Measurements from ENCODE around the gene FRAS1.

FRAS1 gene

DNA sequence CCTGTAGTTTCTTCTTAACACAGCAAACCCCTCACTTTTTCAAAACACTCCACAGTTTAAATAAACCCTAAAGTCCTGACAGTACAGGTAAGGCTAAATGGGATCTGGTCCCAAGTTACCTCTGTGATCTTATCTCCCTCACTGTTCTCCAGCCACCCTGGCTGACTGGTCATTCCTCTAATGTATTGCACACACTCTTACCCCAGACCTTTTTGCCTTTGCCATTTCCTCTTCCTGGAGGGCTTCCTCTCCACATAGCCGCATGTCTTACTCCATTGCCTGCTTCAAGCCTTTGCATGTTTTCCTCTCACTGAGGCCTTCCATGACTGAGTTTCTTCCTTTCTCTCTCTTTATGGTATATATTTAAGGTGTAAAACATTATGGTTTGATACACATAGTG lies 474.9 kb downstream of the FRAS1 start:
- no peak overlapping the region for H3K4me3 ChIP-seq (ENCODE audit: low read depth, low read length)
- TF ChIP-seq, protein P1, sequence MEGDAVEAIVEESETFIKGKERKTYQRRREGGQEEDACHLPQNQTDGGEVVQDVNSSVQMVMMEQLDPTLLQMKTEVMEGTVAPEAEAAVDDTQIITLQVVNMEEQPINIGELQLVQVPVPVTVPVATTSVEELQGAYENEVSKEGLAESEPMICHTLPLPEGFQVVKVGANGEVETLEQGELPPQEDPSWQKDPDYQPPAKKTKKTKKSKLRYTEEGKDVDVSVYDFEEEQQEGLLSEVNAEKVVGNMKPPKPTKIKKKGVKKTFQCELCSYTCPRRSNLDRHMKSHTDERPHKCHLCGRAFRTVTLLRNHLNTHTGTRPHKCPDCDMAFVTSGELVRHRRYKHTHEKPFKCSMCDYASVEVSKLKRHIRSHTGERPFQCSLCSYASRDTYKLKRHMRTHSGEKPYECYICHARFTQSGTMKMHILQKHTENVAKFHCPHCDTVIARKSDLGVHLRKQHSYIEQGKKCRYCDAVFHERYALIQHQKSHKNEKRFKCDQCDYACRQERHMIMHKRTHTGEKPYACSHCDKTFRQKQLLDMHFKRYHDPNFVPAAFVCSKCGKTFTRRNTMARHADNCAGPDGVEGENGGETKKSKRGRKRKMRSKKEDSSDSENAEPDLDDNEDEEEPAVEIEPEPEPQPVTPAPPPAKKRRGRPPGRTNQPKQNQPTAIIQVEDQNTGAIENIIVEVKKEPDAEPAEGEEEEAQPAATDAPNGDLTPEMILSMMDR (IDR thresholded peaks at IDR 0.05; ENCODE audit: low read depth, low read length), result no peak
- H3K9me3 ChIP-seq, result no peaks in the 10 kb centered on the region; the same call in 1 of the 2 replicates
- peaks cover 10% of the 10 kb centered on the region; the same call in 1 of the 2 replicates for H3K36me3 ChIP-seq
- H3K4me1 ChIP-seq, result no peaks in the 10 kb centered on the region
- H3K27me3 ChIP-seq, result no peaks in the 10 kb centered on the region
- DNase-seq, result no peak

DNA sequence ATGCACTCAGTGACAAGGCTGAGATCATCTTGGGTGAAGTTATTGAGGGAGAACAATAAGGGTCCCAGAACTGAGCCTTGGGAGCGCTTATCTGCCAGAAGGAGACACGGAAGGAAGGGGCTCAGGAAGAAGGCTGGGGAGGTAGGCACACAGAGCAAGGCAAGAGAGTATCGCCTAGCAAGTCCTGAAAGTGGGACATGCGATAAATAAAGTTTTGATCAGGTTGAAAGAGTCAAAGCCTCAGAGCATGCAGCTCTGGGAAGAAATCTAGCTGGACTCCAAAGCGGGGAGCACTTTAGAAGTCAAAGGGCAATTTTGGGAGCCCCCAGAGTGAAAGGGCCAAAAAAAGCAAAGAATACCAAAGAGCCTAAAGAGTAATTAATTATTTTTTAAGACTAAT lies 476.7 kb downstream of the FRAS1 start:
- DNase-seq, result no peak
- H3K9me3 ChIP-seq, result no peaks in the 10 kb centered on the region; the same call in 1 of the 2 replicates

GRCh38 chr4:78534286-78534955 lies 477.3 kb downstream of the FRAS1 start:
- H3K36me3 ChIP-seq, result peaks cover 12% of the 10 kb centered on the region; the same call in 1 of the 2 replicates
- TF ChIP-seq, protein P1 (IDR thresholded peaks at IDR 0.05; ENCODE audit: low read depth, low read length), result no peak

More for the DNA sequence above, 476.7 kb downstream of the FRAS1 start:
- H3K27me3 ChIP-seq, result no peaks in the 10 kb centered on the region
- peaks cover 12% of the 10 kb centered on the region; the same call in 1 of the 2 replicates for H3K36me3 ChIP-seq
- H3K4me1 ChIP-seq, result no peaks in the 10 kb centered on the region
- TF ChIP-seq, protein P1 (IDR thresholded peaks at IDR 0.05; ENCODE audit: low read depth, low read length), result no peak
- no peak overlapping the region for H3K4me3 ChIP-seq (ENCODE audit: low read depth, low read length)

DNA sequence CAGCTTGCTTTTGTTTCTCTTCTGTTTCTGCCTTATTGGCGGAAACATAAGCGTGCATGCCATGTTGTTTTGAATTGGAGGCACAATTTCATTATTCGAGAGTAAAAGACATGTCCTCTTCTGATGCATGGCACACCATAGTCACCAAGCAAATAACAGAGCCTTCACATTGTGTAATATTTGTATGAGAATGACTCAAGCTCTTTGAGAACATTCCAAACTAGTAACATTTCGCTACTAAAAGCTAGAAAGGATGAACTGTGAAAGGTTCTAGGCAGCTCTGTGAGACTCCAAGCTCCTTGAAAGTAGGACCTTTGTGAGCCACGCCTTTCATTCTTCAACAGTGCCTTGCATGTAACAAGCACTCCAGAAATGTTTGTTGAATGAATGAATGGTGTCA lies 485.2 kb downstream of the FRAS1 start:
- Histone ChIP-seq H3K4me3 (ENCODE audit: low read depth, low read length) (no peak overlapping the region), H3K36me3 (peaks cover 9% of the 10 kb centered on the region), H3K4me1 (no peaks in the 10 kb centered on the region), H3K27me3 (no peaks in the 10 kb centered on the region), H3K9me3 (no peaks in the 10 kb centered on the region)
- TF ChIP-seq, protein P1 (IDR thresholded peaks at IDR 0.05; ENCODE audit: low read depth, low read length), result no peak
- DNase-seq, result no peak

More at GRCh38 chr4:78534286-78534955, 477.3 kb downstream of the FRAS1 start:
- no peak for DNase-seq
- Histone ChIP-seq H3K27me3 (no peaks in the 10 kb centered on the region), H3K9me3 (no peaks in the 10 kb centered on the region; the same call in 1 of the 2 replicates), H3K4me3 (ENCODE audit: low read depth, low read length) (no peak overlapping the region), H3K4me1 (no peaks in the 10 kb centered on the region)

- H3K27me3 ChIP-seq, result no peaks in the 10 kb centered on the region
- H3K9me3 ChIP-seq, result no peaks in the 10 kb centered on the region
- TF ChIP-seq, protein P1 (IDR thresholded peaks at IDR 0.05; ENCODE audit: low read depth, low read length), result no peak
- no peak overlapping the region for H3K4me3 ChIP-seq (ENCODE audit: low read depth, low read length)
- no peak for DNase-seq
- H3K4me1 ChIP-seq, result no peaks in the 10 kb centered on the region
- H3K36me3 ChIP-seq, result peaks cover 9% of the 10 kb centered on the region
Measured at GRCh38 chr4:78543424-78544125, 486.5 kb downstream of the FRAS1 start.

- TF ChIP-seq, protein P1 (IDR thresholded peaks at IDR 0.05; ENCODE audit: low read depth, low read length), result no peak
- Histone ChIP-seq H3K4me3 (ENCODE audit: low read depth, low read length) (no peak overlapping the region), H3K36me3 (peaks cover 9% of the 10 kb centered on the region), H3K4me1 (no peaks in the 10 kb centered on the region), H3K27me3 (no peaks in the 10 kb centered on the region), H3K9me3 (no peaks in the 10 kb centered on the region)
- no peak for DNase-seq
Measured at GRCh38 chr4:78544678-78545077, 487.6 kb downstream of the FRAS1 start.

All from BE2C (cell line).